ENCODE data around the gene B3GAT3.
"Not testable (repeated sequence)": the region's sequence is repeated elsewhere in the genome, so short reads cannot be mapped to it uniquely, and the experiment has no call there.

B3GAT3 gene

DNA sequence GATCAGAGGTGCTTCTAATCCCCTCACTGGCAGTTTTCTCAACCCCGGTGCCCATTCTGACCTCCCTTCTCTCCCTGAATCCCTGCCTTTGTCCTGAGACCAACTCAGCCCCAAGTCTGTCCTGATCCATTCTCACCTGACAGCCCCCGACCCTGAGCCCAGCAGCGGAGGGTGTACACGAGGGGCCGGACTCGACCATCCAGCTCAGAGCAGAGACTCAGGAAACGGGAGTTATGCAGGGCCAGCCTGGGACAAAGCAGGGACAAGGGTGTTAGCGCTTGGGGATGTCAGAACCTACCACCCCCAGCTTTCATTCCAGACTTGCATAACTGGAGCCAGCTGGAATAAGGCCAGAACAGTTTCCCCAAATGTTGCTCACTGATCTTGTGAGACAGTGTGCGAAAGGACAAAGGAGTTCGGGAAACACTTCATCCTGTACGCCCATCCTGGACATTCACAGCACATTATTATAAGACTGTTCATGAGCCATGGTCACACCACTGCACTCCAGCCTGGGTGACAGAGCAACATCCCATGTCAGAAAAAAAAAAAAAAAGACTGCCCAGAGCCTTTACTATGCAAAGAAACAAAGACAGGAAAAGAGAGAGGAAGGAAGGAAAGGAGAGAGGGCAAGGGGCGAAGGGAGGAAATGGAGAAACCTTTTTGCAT lies 44.6 kb downstream of the B3GAT3 start:
- no peak for DNase-seq (ENCODE audit: low spot score)

DNA sequence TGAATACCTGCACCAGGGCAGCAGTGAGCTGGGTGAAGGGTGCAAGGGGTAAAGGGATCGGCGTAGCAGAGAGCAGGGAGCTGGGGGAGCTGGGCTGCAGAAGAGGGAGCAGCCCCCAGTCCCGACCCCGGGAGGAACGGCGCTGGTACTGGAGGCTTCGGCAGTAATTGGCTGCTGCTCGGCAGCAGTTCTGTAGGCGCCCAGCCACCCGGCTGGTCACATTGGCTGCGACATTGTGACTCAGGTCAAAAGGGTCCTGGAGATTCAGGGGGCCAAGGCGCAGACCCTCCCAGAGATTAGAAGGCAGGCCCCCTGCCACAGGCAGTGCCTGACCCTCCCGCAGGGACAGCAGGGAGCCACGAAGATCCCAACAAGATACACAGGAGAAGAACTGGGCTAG lies 45.9 kb downstream of the B3GAT3 start:
- DNase-seq (ENCODE audit: low spot score) = no peak

DNA sequence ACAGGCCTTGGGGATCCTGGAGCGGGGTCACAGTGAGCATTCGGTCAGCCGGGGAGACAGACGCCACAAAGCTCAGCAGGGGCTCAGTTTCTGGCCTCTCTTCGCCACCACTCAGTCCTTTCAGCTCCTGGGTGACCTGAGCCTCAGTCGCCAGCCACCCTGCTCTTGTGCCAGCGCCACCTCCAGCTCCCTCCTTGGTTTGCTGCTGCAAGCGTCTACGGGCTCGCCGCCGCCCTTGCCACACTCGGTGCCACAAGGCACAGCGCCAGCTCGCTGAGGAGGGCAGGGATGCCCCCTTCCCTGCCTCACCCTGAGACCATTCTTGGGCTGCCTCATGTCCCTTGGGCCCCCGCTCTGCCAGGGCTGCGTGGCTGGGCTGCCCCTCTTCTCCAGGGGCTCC lies 46.6 kb downstream of the B3GAT3 start:
- no peak for DNase-seq (ENCODE audit: low spot score)

DNA sequence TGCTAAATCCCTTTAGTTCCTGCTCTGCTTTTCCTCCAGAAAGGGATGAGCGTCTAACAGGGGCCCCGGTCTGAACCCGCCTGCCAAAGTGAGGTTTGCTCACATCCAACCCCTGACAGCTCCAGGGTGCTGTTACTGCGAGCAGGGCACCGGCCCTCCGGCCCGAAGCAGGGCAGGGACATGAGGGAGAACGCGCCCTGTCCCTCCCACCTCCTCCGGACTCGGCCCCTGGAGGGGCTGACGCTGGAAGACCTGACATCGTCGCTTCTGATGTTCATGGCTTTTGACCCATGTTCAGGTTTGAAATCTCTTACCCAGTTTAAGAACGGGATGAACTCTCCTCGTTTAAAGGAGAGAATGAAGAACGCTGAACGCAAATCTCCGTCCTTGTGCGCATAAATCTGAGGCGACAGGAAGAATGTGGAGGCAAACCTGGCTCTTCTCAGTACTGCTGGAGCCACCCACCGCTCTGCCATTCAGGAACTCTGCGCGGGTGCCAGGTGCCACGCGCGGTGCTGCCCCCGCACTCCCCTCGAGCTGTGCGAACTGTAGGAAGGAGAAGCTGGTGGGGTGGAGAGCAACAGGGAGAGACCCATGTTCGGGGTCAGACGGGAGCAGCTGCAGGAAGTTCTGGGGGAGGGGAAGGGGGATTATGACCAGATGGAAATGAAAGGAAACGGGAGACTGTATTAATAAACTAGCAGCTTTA lies 47.3 kb downstream of the B3GAT3 start:
- DNase-seq (ENCODE audit: low spot score) = peak; percentile 36

DNA sequence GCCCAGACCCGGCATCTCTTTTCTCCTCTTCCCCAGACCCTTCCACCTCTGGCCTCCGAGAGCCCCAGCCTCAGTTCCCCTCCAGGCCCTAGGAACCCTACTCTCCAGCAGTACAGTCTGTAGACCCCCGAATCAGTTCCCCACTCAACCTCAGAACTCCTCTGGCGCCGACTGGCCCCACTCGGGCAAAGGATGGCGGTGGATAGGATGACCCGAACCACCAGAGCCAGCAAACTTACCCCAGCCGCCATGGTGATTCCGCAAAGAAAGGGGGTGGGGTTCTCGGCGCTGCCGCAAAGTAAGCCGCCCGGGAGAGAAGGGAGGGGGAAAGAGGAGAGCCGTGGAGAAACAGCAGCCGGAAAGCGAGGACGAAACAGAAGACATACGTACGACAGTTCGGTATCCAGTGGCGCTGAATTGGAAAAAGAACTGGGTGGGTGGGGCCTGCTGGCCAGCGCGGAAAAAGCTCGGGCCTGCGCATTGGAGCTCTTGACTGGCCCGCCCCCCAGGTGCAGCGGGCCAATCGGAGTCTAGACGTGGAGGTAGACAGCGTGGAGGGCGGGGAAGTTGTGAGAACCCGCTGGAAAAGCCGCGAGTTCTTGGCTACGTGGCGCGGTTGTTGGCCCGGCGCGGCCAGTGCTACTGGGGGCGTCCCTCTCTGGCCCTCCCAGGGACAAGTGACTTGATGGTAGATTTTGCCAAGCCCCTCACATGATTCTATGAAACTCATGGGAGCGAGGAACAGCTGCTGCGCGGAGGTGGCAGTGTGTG lies 48.0 kb downstream of the B3GAT3 start, which contains the start of gene EEF1G:
Gene EEF1G (minus strand): TSS at position 300 of the 771 bp plus-strand sequence. CDS start 49 bp downstream, at position 251.
- DNase-seq (ENCODE audit: low spot score) = peak; percentile 97

DNA sequence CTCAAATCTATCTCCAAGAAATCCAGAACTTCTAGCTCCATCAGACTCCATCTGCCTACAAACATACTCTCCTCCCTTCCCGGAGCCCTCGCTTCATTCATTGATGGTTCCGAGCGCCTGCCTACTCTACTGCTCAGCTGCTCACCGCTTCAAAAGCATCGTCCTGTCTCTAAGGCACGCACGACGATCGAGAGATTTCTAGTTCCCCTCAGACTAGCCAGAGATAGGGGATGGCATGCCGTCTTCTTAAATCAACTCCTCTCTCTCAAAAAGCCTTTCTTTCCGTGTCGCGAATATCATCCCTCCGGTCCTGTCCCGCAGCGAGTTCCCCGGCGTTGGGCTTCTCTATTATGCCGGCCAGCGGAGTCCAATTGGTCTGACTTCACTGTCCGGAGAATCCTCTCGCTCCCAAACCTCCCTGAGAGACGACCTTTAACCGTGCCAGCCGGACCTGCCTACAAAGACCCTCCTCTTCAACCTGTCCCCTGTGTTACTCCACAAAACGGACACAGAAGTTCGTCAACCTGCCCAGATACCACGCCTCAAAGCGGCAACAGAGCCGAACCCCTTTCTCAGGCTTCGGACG lies 48.7 kb downstream of the B3GAT3 start:
- no peak for DNase-seq (ENCODE audit: low spot score)

DNA sequence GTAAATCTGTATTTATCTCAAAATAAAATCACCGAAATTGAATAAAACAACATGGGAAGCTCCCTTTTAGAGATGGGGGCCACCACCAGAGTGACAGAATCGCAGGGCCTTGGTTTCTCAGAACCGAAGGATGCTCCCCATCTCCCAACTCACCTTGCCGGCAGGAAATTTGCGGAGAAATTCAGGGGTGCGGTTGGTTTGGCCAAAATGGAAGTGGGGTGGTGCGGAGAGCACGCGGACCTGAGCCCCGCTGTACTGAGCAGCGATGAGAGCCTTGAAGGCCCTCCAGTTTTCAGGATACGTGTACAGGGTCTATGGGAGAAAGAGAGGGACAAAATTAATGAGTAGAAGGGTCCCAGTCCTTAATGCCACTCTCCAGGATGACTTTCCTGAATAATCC lies 49.4 kb downstream of the B3GAT3 start:
- no peak for DNase-seq (ENCODE audit: low spot score)

DNA sequence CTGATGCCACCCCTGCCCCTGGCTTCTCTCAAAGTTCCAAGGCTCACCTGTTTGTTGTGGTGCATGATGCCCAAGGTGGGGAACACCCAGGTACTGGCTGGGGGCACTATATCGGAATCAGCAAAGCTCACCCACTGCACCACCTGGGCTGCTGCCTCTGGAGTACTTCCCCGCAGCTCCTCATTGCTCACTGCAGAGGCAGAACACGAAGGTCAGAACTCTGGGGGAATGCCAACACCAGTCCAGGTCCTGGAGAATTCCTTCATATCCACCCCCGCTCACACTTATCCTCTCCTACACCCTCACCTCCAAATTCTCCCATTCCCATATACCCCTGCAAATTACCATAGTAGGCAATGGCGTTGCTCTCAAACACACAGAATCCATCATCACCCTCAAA lies 50.3 kb downstream of the B3GAT3 start:
- DNase-seq (ENCODE audit: low spot score) = not testable (repeated sequence)

DNA sequence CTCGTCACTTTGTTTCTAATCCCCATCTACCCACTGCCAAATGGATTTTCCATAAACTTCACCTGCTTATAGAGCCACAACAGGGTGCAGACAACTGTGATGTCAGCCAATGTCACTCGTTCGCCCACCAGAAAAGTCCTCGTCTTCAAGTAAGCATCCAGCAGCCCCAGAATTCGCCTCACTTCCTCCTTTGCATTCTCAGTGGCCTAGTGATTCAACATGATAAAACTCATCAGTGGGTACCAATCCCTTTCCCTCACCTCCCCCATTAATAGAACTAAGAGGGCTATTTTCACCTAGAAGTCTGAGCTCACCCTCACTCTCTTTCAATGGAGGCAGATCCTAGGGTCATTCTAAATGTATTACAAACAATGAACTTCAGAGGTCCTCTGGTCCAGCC lies 50.9 kb downstream of the B3GAT3 start:
- not testable (repeated sequence) for DNase-seq (ENCODE audit: low spot score)

DNA sequence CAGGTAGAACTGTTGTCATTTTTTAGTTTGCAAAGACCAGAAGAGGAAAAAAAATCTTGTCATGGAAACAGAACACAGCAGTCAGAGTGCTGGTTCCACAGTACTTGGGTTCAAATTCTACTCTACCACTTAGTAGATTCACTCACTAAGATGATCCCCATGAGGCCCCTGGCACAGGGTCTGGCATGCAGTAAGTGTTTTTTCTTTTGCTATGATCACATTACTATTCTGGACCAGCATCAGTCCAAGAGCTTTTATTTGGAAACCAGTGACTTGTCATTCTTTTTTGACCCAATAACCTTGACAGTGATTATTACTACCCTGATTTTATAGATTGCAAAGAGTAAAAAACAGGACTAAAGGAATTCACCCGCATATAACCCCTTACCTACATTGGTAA lies 52.2 kb downstream of the B3GAT3 start:
- DNase-seq (ENCODE audit: low spot score) = no peak

DNA sequence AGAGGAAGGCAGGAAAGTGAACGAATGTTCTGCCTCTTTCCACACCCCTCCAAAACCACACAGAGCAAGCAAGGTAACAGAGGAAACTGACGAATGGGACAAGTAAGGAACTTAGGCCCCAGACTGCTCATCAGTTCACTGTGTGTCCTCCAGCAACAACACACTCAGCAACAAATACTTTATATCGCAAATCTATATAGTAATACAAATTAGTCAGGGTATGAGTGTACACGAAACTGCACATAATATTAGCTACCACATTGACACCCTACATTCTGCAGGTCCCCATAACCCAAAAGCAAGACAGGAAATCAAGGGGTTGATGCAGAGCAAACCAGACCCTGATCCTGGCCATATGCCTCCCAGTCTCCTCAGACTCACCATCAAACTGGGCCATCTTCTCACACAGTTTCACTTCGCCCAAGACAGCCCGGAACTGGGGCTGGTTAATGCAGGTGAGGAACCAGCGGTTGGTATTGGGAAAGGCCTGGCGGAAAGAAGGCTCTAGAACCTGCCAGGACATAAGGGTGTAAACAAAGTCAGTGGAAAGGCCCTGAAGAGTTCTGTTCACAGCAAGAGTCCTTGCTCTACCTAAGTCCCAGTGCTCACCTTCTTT lies 54.7 kb downstream of the B3GAT3 start:
- no peak for DNase-seq (ENCODE audit: low spot score)

DNA sequence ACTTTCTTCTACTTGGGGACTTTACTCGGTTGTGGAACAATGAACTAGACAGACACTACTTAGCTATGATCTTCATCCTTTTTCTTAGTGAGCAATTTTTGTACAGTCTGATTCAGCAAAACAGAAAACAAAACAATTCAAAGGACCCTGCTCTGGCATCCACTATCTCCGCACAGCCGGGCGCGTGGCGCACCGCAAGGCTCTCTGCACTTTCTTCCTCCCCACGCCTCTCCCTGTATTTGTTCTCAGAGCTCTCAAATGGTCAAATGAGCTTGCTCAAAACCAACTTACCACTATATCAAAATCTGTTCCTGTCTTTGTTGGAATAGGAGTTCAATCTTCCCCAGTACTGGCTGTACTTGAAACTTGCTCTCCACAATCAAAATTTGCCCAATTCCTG lies 55.5 kb downstream of the B3GAT3 start:
- no peak for DNase-seq (ENCODE audit: low spot score)

Data from AG08396 (cell line).